B cell (primary cell): ENCODE results near the gene SRP14. TPM values are rescaled to one million over a fixed set of nuclear protein-coding genes. Genes with fewer than 3 reads are reported as not detected.

ENCODE experiments used
- ATAC-seq: fragments of 200-7000 bp; cut with Tn5 transposase; one replicate; pipeline ENCODE4 v1.10.0; 2021; ENCODE audit warnings: low read depth, mild to moderate bottlenecking, moderate number of reproducible peaks, moderate library complexity
- CTCF ChIA-PET: fragments of 350-600 bp; sonication (Branson Sonifier 250); formaldehyde crosslinking; loops from one replicate; lab custom pipeline; 2021; ENCODE audit warnings: antibody characterized with exemption, inconsistent platforms; lab: Charles Lee
- POLR2A ChIA-PET: fragments of 350-600 bp; sonication (Branson Sonifier 250); formaldehyde crosslinking; loops from one replicate; lab custom pipeline; 2021; ENCODE audit warnings: antibody characterized with exemption; lab: Charles Lee
- DNase-seq: peaks from one replicate; pipeline ENCODE4 v3.0.0; 2013
- H2AFZ ChIP-seq: 2 replicates; pipeline ENCODE4 v1.6.1; 2012; ENCODE audit warnings: mild to moderate bottlenecking, low read depth, low read length; ENCODE audit not compliant: insufficient read depth, poor library complexity, severe bottlenecking
- H3K27ac ChIP-seq, 2 donors: 1 replicate in 1 of 2; 2 replicates in 1 of 2; pipeline ENCODE4 v1.5.1; 2012 to 2013; ENCODE audit warnings: low read length in 2 of 2, mild to moderate bottlenecking in 2 of 2, moderate library complexity in 1 of 2
- H3K27me3 ChIP-seq, 4 experiments: fragments of 200-600 bp in 1 of 4; sonication (generic) in 1 of 4; replicated peaks in 1 of 4; 1 replicate in 2 of 4; 2 replicates in 2 of 4; pipeline versions ENCODE4 v1.6.1 to v1.7.0; 2013 to 2016; ENCODE audit warnings: low read length in 3 of 4, mild to moderate bottlenecking in 2 of 4, mixed read lengths in 1 of 4, moderate library complexity in 1 of 4; ENCODE audit not compliant: insufficient read depth in 4 of 4, control insufficient read depth in 3 of 4; ENCODE audit errors: control extremely low read depth in 1 of 4
- H3K36me3 ChIP-seq, 2 experiments: replicated peaks in 1 of 2; 1 replicate in 1 of 2; 2 replicates in 1 of 2; pipeline versions ENCODE4 v1.6.1 to v1.7.1; 2013; ENCODE audit warnings: low read length in 1 of 2; ENCODE audit not compliant: insufficient read depth in 2 of 2, control insufficient read depth in 1 of 2; ENCODE audit errors: control extremely low read depth in 1 of 2, extremely low read depth in 1 of 2
- H3K4me1 ChIP-seq, 2 donors: fragments of 200-600 bp in 1 of 2; sonication (generic) in 1 of 2; 1 replicate in 1 of 2; 2 replicates in 1 of 2; pipeline versions ENCODE4 v1.5.1 to v1.6.1; 2013 to 2017; ENCODE audit warnings: low read length in 2 of 2; ENCODE audit not compliant: control insufficient read depth in 2 of 2, insufficient read depth in 2 of 2
- H3K4me2 ChIP-seq: replicated peaks from 2 replicates; pipeline ENCODE3; 2012; ENCODE audit warnings: mild to moderate bottlenecking, low read depth, low read length; ENCODE audit not compliant: poor library complexity, severe bottlenecking
- H3K4me3 ChIP-seq, 5 experiments: fragments of 200-600 bp in 1 of 5; sonication (generic) in 1 of 5; 1 replicate in 3 of 5; 2 replicates in 2 of 5; pipeline versions ENCODE4 v1.5.1 to v1.7.0; 2011 to 2016; ENCODE audit warnings: low read length in 4 of 5, mild to moderate bottlenecking in 4 of 5, low read depth in 2 of 5, control low read depth in 1 of 5, moderate library complexity in 1 of 5; ENCODE audit not compliant: insufficient read depth in 1 of 5; ENCODE audit errors: control extremely low read depth in 1 of 5, extremely low read depth in 1 of 5
- H3K79me2 ChIP-seq: fragments of 200-600 bp; sonication (generic); one replicate; pipeline ENCODE4 v1.6.0; 2016; ENCODE audit warnings: low read length; ENCODE audit not compliant: control insufficient read depth, insufficient read depth
- H3K9ac ChIP-seq: fragments of 200-600 bp; sonication (generic); 2 replicates; pipeline ENCODE4 v1.6.1; 2017; ENCODE audit warnings: mild to moderate bottlenecking, low read length, moderate library complexity
- H3K9me3 ChIP-seq, 3 donors: one replicate each; pipeline versions ENCODE4 v1.6.1 to v1.7.1; 2013; ENCODE audit warnings: low read length in 2 of 3; ENCODE audit not compliant: control insufficient read depth in 2 of 3, insufficient read depth in 1 of 3; ENCODE audit errors: control extremely low read depth in 1 of 3
- H4K20me1 ChIP-seq: 2 replicates; pipeline ENCODE4 v1.6.0; 2012; ENCODE audit warnings: mild to moderate bottlenecking, low read length; ENCODE audit not compliant: insufficient read depth, control insufficient read depth, poor library complexity, severe bottlenecking
- H3K27ac Mint-ChIP-seq: one replicate; pipeline ENCODE4 v1.8.0; 2021; ENCODE audit warnings: mixed read lengths
- H3K27me3 Mint-ChIP-seq: one replicate; pipeline ENCODE4 v1.8.0; 2021; ENCODE audit warnings: mixed read lengths
- H3K4me1 Mint-ChIP-seq: one replicate; pipeline ENCODE4 v1.8.0; 2021; ENCODE audit warnings: mixed read lengths
- H3K4me3 Mint-ChIP-seq: one replicate; pipeline ENCODE4 v1.8.0; 2021; ENCODE audit warnings: mixed read lengths
- H3K9me3 Mint-ChIP-seq: one replicate; pipeline ENCODE4 v1.8.0; 2022; ENCODE audit warnings: mixed read lengths; ENCODE audit not compliant: insufficient read depth
- EZH2 ChIP-seq: IDR thresholded peaks from 2 replicates; pipeline ENCODE4 v1.6.1; 2012; ENCODE audit warnings: borderline replicate concordance, low read depth, mild to moderate bottlenecking, moderate library complexity, low read length; ENCODE audit not compliant: insufficient read depth, poor library complexity, severe bottlenecking
- WGBS: methylation state at CpG from one replicate; pipeline ENCODE4 v1.1.5; 2013; ENCODE audit warnings: missing lambda C conversion rate; ENCODE audit not compliant: insufficient coverage; 5-methylcytosine and 5-hydroxymethylcytosine counted together
- intact Hi-C: fragments of 100-400 bp; cut with micrococcal nuclease; formaldehyde crosslinking; loops from one replicate; pipeline ENCODE4 v1.10.0; 2022
- polyA plus RNA-seq: library from polyadenylated mRNA; depleted of rRNA; stranded (reverse); fragments of >200 nt; gene quantifications from 2 replicates; pipeline ENCODE4 v1.2.3, GENCODE V29; 2012
- total RNA-seq, 2 donors: library from RNA; stranded (reverse); fragments of 120-200 nt in 1 of 2; gene quantifications; 1 replicate in 1 of 2; 2 replicates in 1 of 2; pipeline versions ENCODE4 v1.2.3 to v1.2.4, GENCODE V29; 2013 to 2022
- TF ChIP-seq, protein P1 (sequence below): fragments of 200-600 bp; IDR thresholded peaks from one replicate; pipeline ENCODE4 v1.8.0; 2022; ENCODE audit warnings: antibody characterized with exemption, mild to moderate bottlenecking

SRP14 gene
- total and polyA plus RNA-seq, 2 donors (not counting 1 experiment from before 2014, with no cell fraction given): 120 to 131 TPM

DNA sequence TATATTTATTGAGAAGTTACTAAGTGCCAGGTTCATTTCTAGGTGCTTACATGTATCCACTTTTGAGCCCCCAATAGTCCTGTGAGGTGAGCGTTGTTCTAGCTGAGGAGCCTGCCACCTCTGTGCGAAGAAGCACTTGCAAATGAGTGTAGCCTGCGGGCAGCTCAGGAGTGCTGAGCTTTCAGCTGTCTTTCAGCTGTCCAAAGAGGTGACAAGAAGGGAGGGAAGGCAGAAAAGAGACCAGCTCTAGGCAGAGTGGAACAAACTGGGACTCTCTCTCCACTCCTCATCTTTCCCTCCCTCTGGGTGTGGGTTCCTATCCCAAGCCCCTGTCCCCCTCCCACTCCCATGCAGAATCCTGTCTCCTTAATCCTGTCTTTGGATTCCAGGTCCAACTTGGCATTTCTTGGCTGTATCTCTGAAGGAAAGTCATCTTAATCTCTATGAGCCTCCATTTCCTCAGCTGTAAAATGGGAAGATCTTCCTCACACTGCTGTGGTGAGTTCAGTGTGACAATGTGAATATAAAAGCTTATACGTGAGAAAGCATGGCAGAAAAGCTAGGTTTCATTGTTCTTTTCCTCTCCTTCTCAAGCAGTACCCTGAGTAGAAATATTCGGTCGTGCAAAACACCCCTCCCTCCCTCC, 6.7 kb upstream of the SRP14 start:
- TF ChIP-seq, protein P1, sequence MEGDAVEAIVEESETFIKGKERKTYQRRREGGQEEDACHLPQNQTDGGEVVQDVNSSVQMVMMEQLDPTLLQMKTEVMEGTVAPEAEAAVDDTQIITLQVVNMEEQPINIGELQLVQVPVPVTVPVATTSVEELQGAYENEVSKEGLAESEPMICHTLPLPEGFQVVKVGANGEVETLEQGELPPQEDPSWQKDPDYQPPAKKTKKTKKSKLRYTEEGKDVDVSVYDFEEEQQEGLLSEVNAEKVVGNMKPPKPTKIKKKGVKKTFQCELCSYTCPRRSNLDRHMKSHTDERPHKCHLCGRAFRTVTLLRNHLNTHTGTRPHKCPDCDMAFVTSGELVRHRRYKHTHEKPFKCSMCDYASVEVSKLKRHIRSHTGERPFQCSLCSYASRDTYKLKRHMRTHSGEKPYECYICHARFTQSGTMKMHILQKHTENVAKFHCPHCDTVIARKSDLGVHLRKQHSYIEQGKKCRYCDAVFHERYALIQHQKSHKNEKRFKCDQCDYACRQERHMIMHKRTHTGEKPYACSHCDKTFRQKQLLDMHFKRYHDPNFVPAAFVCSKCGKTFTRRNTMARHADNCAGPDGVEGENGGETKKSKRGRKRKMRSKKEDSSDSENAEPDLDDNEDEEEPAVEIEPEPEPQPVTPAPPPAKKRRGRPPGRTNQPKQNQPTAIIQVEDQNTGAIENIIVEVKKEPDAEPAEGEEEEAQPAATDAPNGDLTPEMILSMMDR: no peak
- TF ChIP-seq EZH2: no peak
- no peaks in the 10 kb centered on the region for H3K36me3 ChIP-seq
- Mint-ChIP-seq H3K9me3 (no peaks in the 10 kb centered on the region), H3K27me3 (no peaks in the 10 kb centered on the region), H3K4me3 (peak overlapping the region; percentile 52), H3K27ac (peak overlapping the region; percentile 86), H3K4me1 (peaks cover 61% of the 10 kb centered on the region)
- peak overlapping the region; percentile 30 for H3K9ac ChIP-seq
- peak overlapping the region; percentile 68 for H3K4me2 ChIP-seq
- POLR2A ChIA-PET: interaction anchor here (0.6 to 8.4 kb wide), 10 partner anchors 9 to 227 kb away, joined by 3 to 324 read pairs (median 8); partner anchors contain the start of gene BMF
- H3K79me2 ChIP-seq: peaks cover 24% of the 10 kb centered on the region
- peak overlapping the region; percentile 8 for H2AFZ ChIP-seq
- peak; percentile 8 for ATAC-seq
- H3K9me3 ChIP-seq: no peaks in the 10 kb centered on the region
- H3K4me1 ChIP-seq: peaks cover 59 to 66% of the 10 kb centered on the region in 2 donors
- H4K20me1 ChIP-seq: no peaks in the 10 kb centered on the region
- H3K27me3 ChIP-seq: no peaks in the 10 kb centered on the region
- intact Hi-C loops: loop anchor here (1.0 to 5.0 kb wide), 6 partner anchors 37 to 277 kb away; partner anchors contain the start of gene INAFM2
- H3K27ac ChIP-seq: peak overlapping the region; percentile 50 to 69
- CTCF ChIA-PET: interaction anchor here (0.6 to 17.9 kb wide), 40 partner anchors 9 to 291 kb away, joined by 3 to 934 read pairs (median 5); partner anchors contain the start of genes ANKRD63, BMF, BUB1B and PAK6
- peak overlapping the region in 2 of 5 experiments; percentile 12 to 34 for H3K4me3 ChIP-seq
- DNase-seq: no peak
- 72% methylated on average over 5 of the region's 6 CpGs for WGBS
